HL-60/S4 treated with phorbol 12-myristate 13-acetate at 8.2 ng/mL for 4 days and 3 days (cell line): ENCODE results near the gene DAB1.

Experiments
- in situ Hi-C: fragments of 300-500 bp; cut with MboI; formaldehyde crosslinking; loops from 2 replicates; pipeline ENCODE4 v1.15.0; 2022; ENCODE audit warnings: low sequenced_read_pairs

DAB1 gene

DNA sequence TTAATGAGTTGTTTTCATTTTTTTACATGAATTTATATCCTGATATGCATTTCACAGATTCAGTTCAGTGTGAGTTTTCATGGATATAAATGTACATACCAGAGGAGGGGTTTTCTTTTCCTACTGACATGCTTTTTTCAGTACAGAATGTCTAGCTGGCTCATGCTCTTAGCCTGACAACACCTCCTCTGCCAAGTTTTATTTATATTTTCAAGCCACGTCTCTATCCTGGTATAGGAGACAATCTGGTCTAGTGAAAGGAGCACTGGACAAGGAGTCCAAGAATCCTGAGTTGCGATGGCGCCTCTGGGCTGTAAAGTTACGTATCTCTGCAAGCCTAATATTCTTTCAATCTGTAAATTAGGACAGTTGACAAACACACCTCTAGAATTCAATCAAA lies 4.9 kb downstream of the DAB1 start:
- in situ Hi-C loops = no loop called here

DNA sequence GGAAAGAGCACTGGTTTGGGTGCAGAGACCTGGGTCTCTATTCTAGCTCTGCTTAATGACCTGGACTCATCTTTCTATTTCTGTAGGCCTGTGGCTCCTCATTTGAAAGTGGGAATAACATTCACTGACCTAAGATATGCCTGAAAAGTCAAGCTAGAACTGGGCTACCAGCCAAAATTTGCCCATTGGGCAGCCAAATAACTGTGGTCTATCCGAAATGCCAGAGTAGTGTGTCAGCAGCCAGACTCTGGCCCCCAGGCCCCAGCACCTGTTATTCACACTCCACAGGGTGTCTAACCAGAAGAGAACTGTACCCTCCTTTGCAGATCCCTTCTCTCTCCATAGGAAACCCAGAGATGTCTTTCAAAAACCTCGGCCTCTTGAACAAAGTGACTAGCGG lies 12.6 kb downstream of the DAB1 start:
- in situ Hi-C loops = no loop called here

DNA sequence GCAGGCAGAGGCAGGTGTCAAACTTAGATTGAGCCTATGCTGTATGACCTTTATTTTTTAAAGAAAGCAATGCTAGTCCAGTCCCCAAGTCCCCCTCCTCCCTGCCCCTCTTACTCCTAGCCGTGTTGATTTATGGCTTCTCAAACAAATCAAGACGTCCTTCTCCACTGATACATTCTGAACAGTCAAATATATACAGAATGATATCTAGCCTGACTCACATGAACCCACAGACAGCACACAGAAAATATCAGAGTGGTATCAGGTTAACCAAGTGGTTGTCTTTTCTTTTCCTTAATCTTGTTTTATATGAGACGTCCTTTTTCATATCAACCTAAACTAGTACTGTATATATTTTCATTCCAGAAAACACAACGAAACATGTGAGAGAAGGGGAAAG lies 13.4 kb downstream of the DAB1 start:
- in situ Hi-C loops = no loop called here

DNA sequence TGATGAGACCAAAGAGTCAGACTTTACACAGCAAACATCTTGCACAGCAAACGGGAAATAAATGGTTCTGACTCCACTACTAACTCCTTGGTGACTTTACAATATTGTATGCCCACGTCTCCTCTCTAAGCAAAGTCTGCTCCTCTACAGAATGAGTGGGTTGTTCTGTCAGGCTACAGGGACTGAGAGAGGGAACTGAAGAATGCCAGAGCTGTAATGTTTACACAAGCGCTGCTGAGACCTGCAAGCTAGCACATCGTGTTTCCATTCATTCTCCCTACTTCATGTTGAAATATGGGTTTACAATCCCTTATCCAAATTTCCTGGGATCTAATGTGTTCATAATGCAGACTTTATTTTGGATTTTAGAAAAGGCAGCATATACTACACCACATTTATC lies 15.9 kb downstream of the DAB1 start:
- in situ Hi-C loops = no loop called here

DNA sequence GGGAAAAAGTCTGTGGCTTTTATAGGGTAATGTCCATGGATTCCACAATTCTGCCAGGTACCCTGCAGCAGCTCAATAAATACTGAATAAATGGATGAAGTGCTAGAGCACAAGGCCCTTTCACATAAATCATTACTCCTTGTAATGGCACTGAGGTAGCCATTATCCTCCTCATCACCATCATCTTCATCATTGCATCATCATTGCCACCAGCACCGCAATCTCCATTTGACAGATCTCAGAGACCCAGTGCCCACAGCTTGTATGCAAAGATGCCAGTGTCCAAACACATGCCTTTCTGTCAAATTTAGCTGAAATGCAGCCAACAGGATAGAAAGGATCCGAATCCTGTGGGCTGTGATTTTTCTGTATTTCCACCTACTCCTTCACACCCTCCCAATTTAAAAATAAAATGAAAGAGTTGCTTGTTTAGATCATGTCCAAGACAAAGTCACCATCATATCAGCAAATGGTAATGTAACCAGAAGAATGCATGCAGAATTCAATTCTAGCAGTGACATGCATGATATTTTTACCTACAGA lies 17.4 kb downstream of the DAB1 start:
- in situ Hi-C loops = no loop called here

DNA sequence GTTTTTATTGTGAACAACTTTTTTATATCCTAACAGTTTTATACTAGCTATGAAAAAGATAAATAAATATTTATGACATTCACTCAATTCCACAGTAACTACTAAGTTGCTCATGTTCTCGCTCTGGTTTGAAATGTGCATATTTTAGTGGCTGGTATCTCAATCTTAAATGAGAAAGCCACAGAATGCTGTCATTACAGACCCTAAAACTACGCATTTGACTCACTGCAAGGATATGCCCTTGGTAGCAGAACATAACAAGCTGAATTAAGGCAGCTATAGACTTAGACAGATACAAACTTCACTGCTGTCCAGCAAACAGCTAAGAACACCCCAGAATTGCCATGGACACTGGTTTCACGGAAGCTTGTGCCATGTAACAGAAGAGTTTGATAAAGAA lies 19.0 kb downstream of the DAB1 start:
- in situ Hi-C loops = no loop called here

DNA sequence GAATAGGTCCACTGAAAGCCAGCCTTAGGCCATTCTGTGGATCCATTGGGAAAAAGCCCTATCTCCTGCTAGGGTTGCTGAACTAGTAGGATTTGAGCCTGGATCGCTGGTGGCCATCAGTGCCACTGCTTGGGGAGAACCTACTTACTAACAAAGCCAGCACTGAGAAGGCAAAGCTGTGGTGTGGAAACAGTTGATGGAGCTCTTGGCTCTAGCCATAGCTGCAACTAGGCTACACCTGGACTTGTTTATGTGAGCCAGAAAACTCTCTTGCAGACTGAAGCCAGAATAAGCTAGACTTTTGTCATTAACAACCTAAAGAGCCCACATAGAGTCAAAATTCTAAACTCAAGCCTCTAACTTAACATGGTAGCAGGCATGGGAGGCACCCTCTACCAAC lies 20.7 kb downstream of the DAB1 start:
- in situ Hi-C loops = no loop called here

DNA sequence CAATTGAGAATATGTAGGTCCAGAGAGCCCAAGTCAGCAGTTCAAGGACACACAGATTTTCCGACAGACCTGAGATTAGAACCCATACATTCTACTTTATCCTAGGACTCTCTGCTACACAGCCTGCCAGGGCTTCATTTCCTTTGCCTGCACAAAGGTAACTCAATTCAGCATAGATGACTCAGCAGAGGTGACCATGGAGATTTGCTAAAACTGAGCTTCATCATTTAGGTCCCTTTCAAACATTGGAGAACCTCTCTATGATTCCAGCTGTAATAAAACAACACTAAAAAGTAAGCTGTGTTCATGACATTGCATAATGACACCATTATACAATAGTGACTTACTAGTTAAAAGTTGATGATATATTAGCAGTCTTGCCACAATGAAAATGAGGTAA lies 22.2 kb downstream of the DAB1 start:
- in situ Hi-C loops = no loop called here

DNA sequence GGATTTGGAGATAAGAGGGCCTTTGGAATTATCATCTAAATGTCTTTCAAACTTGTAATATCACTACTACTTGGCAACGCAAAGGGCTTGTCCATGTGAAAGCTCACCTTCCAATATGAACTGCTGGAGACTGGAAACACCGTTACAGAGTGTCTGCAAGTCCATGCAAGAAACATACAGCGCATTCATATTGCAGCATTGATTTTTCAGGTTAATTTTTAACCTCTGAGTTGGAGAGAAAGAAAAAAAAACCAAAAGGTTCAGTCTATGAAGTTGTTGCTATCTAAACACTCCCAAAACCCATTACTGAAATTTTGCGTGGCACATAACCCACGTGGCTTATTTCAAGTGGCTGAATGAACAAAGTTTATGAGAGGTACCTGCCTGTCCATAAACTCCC lies 23.8 kb downstream of the DAB1 start:
- in situ Hi-C loops = no loop called here

DNA sequence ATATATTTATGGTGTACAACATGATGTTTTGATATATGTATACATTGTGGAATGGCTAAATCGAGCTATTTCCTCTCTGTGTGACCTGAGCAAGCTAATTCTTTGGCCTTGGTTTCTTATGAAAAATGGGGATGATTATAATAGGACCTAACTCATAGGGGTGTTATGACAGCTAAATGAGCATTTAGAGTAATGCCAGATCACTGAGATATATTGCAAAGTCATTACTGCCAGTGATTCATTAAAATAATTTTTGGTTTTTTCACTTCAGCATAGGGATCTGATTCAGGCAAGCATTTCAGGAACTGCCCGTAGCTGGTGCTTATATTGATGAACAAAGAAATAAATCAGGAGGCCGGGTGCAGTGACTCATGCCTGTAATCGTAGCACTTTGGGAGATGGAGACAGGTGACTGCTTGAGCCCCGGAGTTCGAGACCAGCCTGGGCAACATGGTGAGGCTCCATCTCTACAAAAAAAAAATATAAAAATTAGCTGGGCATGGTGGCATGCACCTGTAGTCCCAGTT lies 30.7 kb downstream of the DAB1 start:
- in situ Hi-C loops = no loop called here

DNA sequence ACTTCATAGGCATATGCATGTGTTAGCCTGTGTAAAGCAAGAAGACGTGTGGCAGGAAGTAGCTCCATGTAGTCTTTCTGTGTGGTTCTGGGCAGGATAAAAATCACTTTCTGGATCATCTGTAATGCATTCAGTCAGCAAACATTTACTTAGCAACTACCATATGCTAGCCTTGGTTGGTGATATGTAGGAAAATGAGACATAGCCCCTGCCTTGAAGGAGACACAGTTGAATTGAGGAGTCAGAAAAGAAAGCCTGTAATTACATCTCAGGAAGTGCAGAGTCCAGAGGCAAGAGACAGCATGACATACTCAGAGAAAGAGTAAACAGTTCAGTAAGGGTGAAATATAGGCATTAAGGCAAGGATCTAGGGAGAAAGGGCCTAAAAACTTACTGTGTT lies 38.5 kb downstream of the DAB1 start:
- in situ Hi-C loops = no loop called here

DNA sequence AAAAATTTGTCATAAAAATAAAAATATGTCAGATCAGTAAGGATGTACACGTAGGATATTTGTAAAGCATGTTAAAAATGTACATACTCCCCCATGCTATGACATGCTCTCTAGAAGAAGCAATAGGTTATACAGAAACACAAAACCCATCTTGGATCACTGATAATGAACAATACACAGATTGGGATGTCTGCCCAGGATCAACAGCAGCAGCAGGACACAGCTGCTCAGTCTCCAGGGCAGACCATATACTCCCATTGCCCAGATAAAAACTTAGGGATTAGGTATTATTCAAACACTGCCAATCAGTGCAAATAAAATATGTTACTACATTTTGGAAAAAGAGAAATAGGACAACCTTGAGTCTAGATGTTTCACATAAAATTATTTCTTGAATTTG lies 39.0 kb downstream of the DAB1 start:
- in situ Hi-C loops = no loop called here

DNA sequence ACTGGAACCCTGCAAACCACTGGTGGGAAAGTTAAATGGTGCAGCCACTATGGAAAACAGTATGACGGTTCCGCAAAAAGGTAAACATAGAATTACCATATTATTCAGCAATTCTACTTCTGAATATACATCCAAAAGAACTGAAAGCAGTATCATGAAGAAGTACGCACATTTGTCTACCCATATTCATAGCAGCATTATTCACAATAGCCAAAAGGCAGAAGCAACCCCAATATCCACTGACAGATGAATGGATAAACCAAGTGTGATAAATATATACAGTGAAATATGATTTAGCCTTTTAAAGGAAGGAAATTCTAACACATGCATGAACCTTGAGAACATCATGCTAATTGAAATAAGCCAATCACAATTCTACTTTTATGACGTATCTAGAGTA lies 39.6 kb downstream of the DAB1 start:
- in situ Hi-C loops = no loop called here

DNA sequence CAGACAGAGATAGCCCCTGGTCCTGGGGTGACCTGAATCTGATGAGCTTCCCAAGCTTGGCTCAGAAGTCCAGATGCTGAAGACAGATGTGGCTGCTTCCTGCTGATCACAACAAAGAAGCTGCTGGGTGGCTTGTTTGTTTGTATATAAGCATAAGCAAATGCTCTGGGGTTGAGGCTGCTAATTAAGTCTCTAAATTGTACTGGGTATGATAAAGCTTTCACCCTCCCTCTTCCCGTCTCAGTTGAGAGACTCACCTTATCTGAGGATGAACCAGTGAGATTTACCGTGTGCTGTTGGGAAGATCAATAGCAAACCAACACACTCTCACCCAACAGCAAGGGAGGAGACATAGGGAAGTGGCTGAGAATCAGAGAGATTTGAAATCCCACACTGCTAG lies 42.0 kb downstream of the DAB1 start:
- in situ Hi-C loops = no loop called here

DNA sequence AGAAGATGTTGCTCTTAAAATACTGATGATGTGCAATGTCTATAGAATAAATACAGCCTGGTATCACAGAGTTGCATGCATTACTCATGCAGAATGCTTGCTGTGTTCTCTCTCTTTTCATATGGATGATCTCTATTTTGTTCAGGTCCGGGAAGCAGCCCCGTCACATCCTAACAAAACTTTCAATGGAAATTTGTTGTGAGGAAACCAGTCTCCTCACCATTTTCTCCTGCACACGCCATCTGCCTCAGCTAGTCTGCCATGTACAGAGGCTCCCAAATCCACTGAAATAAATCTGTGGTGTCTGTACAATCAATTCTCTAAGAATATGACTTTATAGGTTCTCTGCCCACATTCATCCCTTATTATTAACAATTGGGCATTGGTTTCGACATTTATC lies 42.4 kb downstream of the DAB1 start:
- in situ Hi-C loops = no loop called here

DNA sequence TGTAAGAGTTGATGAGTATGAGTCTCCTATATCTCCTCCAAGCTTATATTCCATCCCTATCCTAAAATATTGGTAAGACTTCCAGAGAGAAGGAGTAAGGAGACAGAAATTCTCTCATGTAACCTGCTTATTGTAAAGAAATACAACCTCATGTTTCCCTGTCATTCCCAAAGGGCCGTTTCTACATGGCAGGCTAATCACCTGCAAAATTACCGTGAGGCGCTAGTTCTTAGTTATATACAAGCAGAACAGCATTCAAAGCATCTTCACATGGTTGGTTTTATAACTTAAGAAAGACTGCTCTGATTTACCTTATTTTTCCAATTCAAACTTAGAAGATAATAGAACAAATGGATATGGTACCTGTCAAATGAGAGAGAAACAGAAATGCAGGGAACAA lies 42.9 kb downstream of the DAB1 start:
- in situ Hi-C loops = no loop called here

DNA sequence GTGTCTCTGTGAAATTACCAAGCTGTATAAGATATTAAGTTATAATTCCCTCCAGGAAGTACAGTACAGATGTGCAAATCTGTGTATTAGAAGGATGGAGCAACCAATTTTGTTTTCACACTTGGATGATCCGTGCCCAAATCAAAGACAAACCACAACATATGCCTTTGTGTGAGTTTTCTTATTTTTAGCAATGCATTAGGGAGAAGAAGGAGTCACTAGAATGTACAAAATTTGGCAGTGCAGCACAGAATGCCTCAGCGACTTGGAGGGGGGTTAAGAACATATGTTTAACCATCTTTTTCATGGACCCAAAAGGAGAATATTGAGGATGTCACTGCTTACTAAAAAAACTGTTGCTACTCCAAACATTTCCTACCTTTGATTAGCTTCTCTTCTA lies 45.3 kb downstream of the DAB1 start:
- in situ Hi-C loops = no loop called here

DNA sequence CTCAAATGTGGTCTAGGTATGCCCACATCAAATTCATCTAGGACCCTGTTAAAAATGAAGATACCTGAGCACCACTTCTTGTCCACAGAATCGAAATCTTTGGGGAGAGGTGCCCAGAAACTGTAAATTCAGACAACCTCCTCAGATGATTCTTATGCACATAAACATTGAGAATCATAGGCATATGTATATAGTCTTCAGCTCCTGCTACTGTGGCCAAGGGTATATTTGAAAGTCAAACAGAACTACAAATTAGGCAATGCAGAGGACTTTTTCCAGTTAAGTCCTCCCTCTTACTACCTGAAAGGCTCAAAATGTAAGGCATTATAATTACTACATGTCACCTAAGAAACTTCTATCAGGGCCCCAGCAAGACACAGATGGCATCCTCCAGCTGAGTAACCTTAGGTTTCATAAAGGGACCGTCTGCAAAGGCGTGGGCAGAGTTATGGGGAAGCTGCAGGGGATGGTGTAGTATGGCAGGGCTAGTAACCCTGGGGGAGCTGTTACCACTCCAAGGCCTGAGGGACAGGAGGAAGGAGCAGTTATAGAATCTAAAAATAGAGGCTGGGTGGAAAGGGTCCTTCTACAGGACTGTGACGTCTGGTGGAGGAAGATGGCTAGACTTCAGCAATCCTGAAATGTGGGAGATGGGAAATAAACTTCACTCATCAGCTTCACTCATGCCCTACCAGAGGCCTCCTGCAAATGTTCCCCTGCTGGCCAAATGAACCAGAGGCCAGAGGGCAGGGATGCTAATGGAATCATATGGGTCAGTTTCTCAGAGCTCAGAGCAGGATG lies 46.3 kb downstream of the DAB1 start:
- in situ Hi-C loops = no loop called here

DNA sequence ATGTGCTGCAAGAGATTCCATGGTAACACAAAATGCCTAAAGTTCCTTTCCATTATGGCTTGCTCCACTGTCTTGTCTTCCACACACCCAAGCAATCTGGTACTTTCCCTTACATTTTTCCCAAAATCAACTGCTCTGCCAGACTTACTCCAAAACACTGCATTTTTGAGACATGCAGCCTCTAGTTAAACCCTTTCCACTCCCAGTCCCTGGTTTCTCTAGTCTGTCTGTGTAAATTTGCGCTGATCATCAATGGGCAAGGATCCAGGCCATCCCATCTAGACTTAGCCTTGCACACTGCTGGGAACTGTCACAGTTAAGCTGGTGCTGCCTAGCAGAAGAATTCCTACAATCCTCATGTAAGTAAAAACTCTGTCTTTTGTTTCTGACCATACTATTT lies 47.8 kb downstream of the DAB1 start:
- in situ Hi-C loops = no loop called here

DNA sequence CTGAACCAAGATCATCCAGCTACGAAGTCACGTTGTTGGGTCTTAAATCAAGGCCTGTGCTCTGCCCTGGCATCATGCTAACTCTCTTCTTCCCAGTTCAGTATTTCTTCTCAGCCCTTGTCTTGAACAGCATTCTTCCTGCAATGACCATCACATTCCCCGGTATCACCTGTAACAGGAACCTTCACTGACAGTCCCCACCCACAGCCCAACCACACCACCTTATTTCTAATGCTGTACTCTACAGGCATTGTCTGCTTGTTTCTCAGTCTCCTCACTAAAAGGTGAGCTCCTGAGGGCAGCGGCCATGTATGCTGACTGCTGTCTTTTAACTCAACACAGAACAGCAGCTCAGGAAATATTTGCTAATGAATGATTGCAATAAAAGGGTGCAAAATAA lies 54.0 kb downstream of the DAB1 start:
- in situ Hi-C loops = no loop called here

DNA sequence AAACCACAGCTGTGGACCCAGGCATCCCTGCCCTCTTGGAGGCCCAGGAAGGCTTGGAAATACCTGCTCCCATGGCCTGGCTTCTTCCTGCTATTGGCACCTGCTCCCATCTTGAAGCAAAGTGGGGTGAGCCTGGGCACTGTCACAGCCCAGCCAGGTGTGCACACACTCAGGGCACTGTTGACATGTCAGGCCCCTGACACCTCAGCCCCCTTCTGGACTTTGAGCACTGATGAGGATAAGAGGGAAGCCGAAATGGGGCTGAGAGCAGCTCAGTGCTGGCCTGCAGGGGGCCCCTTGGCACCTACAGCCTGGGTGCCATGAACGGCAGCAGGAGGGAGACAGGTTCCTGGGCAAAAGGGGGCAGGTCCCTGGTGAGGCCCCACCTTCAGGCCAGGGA lies 55.9 kb downstream of the DAB1 start:
- in situ Hi-C loops = no loop called here

DNA sequence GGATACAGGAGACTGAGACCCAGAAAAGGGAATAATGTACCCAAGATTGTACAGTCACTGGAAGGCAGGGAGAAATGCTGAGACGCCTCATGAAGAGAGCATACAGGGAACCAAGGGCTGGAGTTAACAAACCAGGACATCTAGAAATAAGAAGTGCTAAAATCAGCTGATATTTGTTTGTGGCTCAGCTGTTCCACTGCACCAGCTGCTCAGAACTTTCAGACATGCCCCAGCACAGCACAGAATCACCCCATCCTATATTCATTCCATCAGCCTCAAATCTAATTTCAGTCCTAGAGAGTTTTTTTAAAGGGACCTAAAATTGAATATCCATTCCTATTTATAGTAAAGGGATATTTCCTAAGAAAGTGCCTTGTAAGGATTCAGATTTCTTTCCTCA lies 60.2 kb downstream of the DAB1 start:
- in situ Hi-C loops = no loop called here

DNA sequence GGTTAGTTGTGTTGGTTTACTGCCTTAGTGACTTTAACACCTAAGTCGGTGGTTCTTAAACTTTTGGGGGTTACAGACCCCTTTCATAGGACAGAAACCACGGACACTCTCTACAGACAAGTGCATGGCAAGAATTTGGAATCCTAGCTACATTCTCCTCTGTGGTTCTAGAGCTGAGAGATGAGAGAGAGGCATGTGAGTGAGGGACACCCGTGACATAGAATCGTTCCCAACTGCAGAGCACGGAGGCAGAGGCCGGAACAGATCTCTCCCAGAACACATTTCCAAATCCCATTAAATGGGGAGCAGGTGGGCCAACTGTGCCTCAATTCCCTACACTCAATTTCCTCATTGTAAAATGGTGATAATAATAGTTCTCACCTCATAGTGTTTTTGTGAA lies 60.7 kb downstream of the DAB1 start:
- in situ Hi-C loops = no loop called here
